Mucosa of rectum (tissue), 2 donors: ENCODE data around the gene ABL2.
"Not testable (repeated sequence)": the region's sequence is repeated elsewhere in the genome, so short reads cannot be mapped to it uniquely, and the experiment has no call there.

Source experiments
- H3K27ac ChIP-seq, 2 donors: one replicate each; pipeline ENCODE4 v1.7.0; 2013; ENCODE audit warnings: inconsistent platforms in 2 of 2, low read depth in 2 of 2, low read length in 2 of 2
- H3K27me3 ChIP-seq, 2 donors: one replicate each; pipeline ENCODE4 v1.7.0; 2013; ENCODE audit warnings: low read length in 2 of 2; ENCODE audit not compliant: control insufficient read depth in 2 of 2, insufficient read depth in 2 of 2
- H3K36me3 ChIP-seq, 2 donors: one replicate each; pipeline ENCODE4 v1.7.0; 2013; ENCODE audit warnings: low read length in 2 of 2; ENCODE audit not compliant: control insufficient read depth in 2 of 2, insufficient read depth in 2 of 2
- H3K4me1 ChIP-seq, 2 donors: one replicate each; pipeline ENCODE4 v1.7.0; 2013; ENCODE audit warnings: low read length in 2 of 2, mild to moderate bottlenecking in 1 of 2; ENCODE audit not compliant: control insufficient read depth in 2 of 2, insufficient read depth in 2 of 2
- H3K4me3 ChIP-seq, 2 donors: one replicate each; pipeline ENCODE4 v1.7.0; 2013; ENCODE audit warnings: low read length in 2 of 2
- H3K9ac ChIP-seq, 2 donors: one replicate each; pipeline ENCODE4 v1.7.0; 2013; ENCODE audit warnings: low read length in 2 of 2, low read depth in 1 of 2, mild to moderate bottlenecking in 1 of 2
- H3K9me3 ChIP-seq, 2 donors: one replicate each; pipeline ENCODE4 v1.7.0; 2013; ENCODE audit warnings: low read length in 2 of 2; ENCODE audit not compliant: control insufficient read depth in 2 of 2
- donor health status: healthy.
- donor health status: Normal muscosa, but diverticular disease.

ABL2 gene

GRCh38 chr1:179224466-179224865, 5.0 kb downstream of the ABL2 start:
- H3K4me1 ChIP-seq = peaks cover 8 to 17% of the 10 kb centered on the region in 2 donors
- H3K27ac ChIP-seq, H3K9me3 ChIP-seq, H3K36me3 ChIP-seq, H3K4me3 ChIP-seq, H3K27me3 ChIP-seq, H3K9ac ChIP-seq: not testable (repeated sequence)

GRCh38 chr1:179221121-179221520, 8.4 kb downstream of the ABL2 start:
- H3K27ac ChIP-seq, H3K4me1 ChIP-seq, H3K4me3 ChIP-seq, H3K27me3 ChIP-seq, H3K36me3 ChIP-seq, H3K9me3 ChIP-seq, H3K9ac ChIP-seq: not testable (repeated sequence)

GRCh38 chr1:179217943-179218507, 11.5 kb downstream of the ABL2 start:
- H3K9me3 ChIP-seq = no peaks in the 10 kb centered on the region
- no peak overlapping the region for H3K4me3 ChIP-seq
- H3K9ac ChIP-seq = no peak overlapping the region
- no peaks in the 10 kb centered on the region for H3K27me3 ChIP-seq
- no peaks in the 10 kb centered on the region for H3K4me1 ChIP-seq
- H3K36me3 ChIP-seq = peaks cover 3 to 4% of the 10 kb centered on the region in 2 donors
- H3K27ac ChIP-seq = no peak overlapping the region

- not testable (repeated sequence) for H3K4me3 ChIP-seq, H3K27me3 ChIP-seq, H3K36me3 ChIP-seq, H3K27ac ChIP-seq, H3K9ac ChIP-seq, H3K4me1 ChIP-seq, H3K9me3 ChIP-seq
These were observed 16.2 kb downstream of the ABL2 start for GRCh38 chr1:179213317-179213716.

- no peaks in the 10 kb centered on the region for H3K27me3 ChIP-seq
- H3K27ac ChIP-seq = no peak overlapping the region
- no peak overlapping the region for H3K9ac ChIP-seq
- H3K4me3 ChIP-seq = no peak overlapping the region
- H3K4me1 ChIP-seq = peaks cover 0 to 2% of the 10 kb centered on the region in 2 donors
- H3K9me3 ChIP-seq = no peaks in the 10 kb centered on the region
- H3K36me3 ChIP-seq = no peaks in the 10 kb centered on the region
These were observed 20.6 kb downstream of the ABL2 start for GRCh38 chr1:179208681-179209477.

- no peaks in the 10 kb centered on the region for H3K9me3 ChIP-seq
- no peaks in the 10 kb centered on the region for H3K27me3 ChIP-seq
- no peak overlapping the region for H3K27ac ChIP-seq
- H3K9ac ChIP-seq = no peak overlapping the region
- H3K36me3 ChIP-seq = no peaks in the 10 kb centered on the region
- H3K4me3 ChIP-seq = no peak overlapping the region
- H3K4me1 ChIP-seq = peaks cover 0 to 2% of the 10 kb centered on the region in 2 donors
These were observed 22.7 kb downstream of the ABL2 start for GRCh38 chr1:179206812-179207211.

GRCh38 chr1:179205284-179205683, 24.2 kb downstream of the ABL2 start:
- Histone ChIP-seq H3K27me3 (no peaks in the 10 kb centered on the region), H3K36me3 (no peaks in the 10 kb centered on the region), H3K9me3 (no peaks in the 10 kb centered on the region), H3K27ac (no peak overlapping the region), H3K9ac (no peak overlapping the region), H3K4me1 (peaks cover 0 to 2% of the 10 kb centered on the region in 2 donors), H3K4me3 (no peak overlapping the region)

- no peaks in the 10 kb centered on the region for H3K9me3 ChIP-seq
- no peak overlapping the region for H3K27ac ChIP-seq
- no peaks in the 10 kb centered on the region for H3K27me3 ChIP-seq
- no peaks in the 10 kb centered on the region for H3K36me3 ChIP-seq
- no peak overlapping the region for H3K4me3 ChIP-seq
- no peaks in the 10 kb centered on the region for H3K4me1 ChIP-seq
- H3K9ac ChIP-seq = no peak overlapping the region
These were observed 27.3 kb downstream of the ABL2 start for GRCh38 chr1:179202161-179202560.

- Histone ChIP-seq H3K27ac (no peak overlapping the region), H3K9ac (no peak overlapping the region), H3K27me3 (no peaks in the 10 kb centered on the region), H3K36me3 (no peaks in the 10 kb centered on the region), H3K4me3 (no peak overlapping the region), H3K9me3 (no peaks in the 10 kb centered on the region), H3K4me1 (no peaks in the 10 kb centered on the region)
These were observed 28.9 kb downstream of the ABL2 start for GRCh38 chr1:179200586-179200985.

- Histone ChIP-seq H3K4me3 (no peak overlapping the region), H3K36me3 (no peaks in the 10 kb centered on the region), H3K9me3 (no peaks in the 10 kb centered on the region), H3K27ac (no peak overlapping the region), H3K4me1 (no peaks in the 10 kb centered on the region), H3K9ac (no peak overlapping the region), H3K27me3 (no peaks in the 10 kb centered on the region)
These were observed 31.7 kb downstream of the ABL2 start for GRCh38 chr1:179197690-179198297.
